Activated naive CD8-positive, alpha-beta T cell treated with anti-CD3 and anti-CD28 coated beads for 36 hours (primary cell): ENCODE measurements around the gene ZNF385C. TPM values are rescaled to one million over a fixed set of nuclear protein-coding genes. Genes with fewer than 3 reads are reported as not detected.

Experiments
- DNase-seq: peaks from one replicate; pipeline ENCODE4 v3.0.0; 2021
- H3K27ac Mint-ChIP-seq: one replicate; pipeline ENCODE4 v1.8.0; 2022; ENCODE audit warnings: mild to moderate bottlenecking, moderate library complexity, mixed read lengths
- H3K27me3 Mint-ChIP-seq: one replicate; pipeline ENCODE4 v1.8.0; 2022; ENCODE audit warnings: mild to moderate bottlenecking, mixed read lengths
- H3K36me3 Mint-ChIP-seq: one replicate; pipeline ENCODE4 v1.8.0; 2021; ENCODE audit warnings: mild to moderate bottlenecking, mixed read lengths
- H3K4me1 Mint-ChIP-seq: one replicate; pipeline ENCODE4 v1.8.0; 2021; ENCODE audit warnings: mixed read lengths
- H3K4me3 Mint-ChIP-seq: one replicate; pipeline ENCODE4 v1.8.0; 2022; ENCODE audit warnings: mild to moderate bottlenecking, moderate library complexity, mixed read lengths
- H3K9me3 Mint-ChIP-seq: one replicate; pipeline ENCODE4 v1.8.0; 2022; ENCODE audit warnings: mixed read lengths
- total RNA-seq, 2 experiments: library from RNA; stranded (reverse); gene quantifications; one replicate each; pipeline ENCODE4 v1.2.3, GENCODE V29; 2021

The ZNF385C gene
- total RNA-seq, 2 experiments from 2014 or later, result 0.92 to 1.2 TPM

- Mint-ChIP-seq H3K36me3 (no peaks in the 10 kb centered on the region), H3K27me3 (no peaks in the 10 kb centered on the region), H3K9me3 (no peaks in the 10 kb centered on the region), H3K4me1 (no peaks in the 10 kb centered on the region), H3K27ac (no peak overlapping the region), H3K4me3 (no peak overlapping the region)
- DNase-seq, result no peak
Observed at GRCh38 chr17:42079541-42079940, 18.7 kb downstream of the ZNF385C start.

GRCh38 chr17:42078396-42079043 lies 19.8 kb downstream of the ZNF385C start:
- Mint-ChIP-seq H3K9me3 (no peaks in the 10 kb centered on the region), H3K4me3 (no peak overlapping the region), H3K4me1 (no peaks in the 10 kb centered on the region), H3K27me3 (peaks cover under 1% of the 10 kb centered on the region), H3K36me3 (no peaks in the 10 kb centered on the region), H3K27ac (no peak overlapping the region)
- no peak for DNase-seq

GRCh38 chr17:42077755-42078154 lies 20.5 kb downstream of the ZNF385C start:
- Mint-ChIP-seq H3K4me1 (peaks cover 2% of the 10 kb centered on the region), H3K27ac (no peak overlapping the region), H3K36me3 (no peaks in the 10 kb centered on the region), H3K27me3 (peaks cover 9% of the 10 kb centered on the region), H3K9me3 (no peaks in the 10 kb centered on the region), H3K4me3 (no peak overlapping the region)
- DNase-seq, result no peak

DNA sequence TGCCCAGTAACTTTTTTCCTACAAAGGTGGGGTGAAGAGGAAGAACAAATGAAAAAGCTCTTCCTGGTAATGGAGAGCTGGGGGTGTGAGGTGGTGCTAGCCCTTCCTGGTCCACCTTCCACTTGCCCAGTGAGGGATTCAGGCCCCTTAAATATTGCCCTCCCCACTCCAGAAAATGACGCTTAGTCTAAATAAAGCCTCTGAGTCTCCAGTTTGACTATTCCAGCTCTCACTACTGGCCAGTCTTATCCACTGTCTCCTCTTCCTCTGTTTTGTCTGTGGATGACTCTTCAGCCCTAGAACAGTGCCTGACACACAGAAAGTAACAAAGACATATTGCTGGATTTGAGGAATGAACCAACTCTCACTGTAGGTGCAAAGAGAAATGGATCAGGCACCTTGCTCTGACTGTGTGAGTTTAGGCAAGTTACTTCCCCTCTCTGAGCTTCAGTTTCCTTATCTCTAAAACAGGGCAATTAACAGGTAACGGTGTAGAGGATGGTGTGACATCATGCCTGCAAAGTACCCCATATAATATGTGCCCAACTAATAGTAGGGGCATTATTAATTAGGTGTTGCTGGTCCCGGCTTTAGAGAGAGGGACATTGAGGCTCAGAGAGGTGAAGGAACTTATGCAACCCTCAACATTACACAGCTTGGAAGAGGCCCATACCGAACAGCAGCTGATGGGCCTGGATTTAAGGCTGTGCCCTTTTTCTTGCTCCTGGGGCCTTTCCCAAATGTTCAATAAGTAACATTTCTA lies 21.3 kb downstream of the ZNF385C start:
- H3K36me3 Mint-ChIP-seq, result no peaks in the 10 kb centered on the region
- no peaks in the 10 kb centered on the region for H3K9me3 Mint-ChIP-seq
- DNase-seq, result no peak
- no peak overlapping the region for H3K27ac Mint-ChIP-seq
- H3K4me3 Mint-ChIP-seq, result no peak overlapping the region
- H3K4me1 Mint-ChIP-seq, result peaks cover 5% of the 10 kb centered on the region
- H3K27me3 Mint-ChIP-seq, result peaks cover 12% of the 10 kb centered on the region

DNA sequence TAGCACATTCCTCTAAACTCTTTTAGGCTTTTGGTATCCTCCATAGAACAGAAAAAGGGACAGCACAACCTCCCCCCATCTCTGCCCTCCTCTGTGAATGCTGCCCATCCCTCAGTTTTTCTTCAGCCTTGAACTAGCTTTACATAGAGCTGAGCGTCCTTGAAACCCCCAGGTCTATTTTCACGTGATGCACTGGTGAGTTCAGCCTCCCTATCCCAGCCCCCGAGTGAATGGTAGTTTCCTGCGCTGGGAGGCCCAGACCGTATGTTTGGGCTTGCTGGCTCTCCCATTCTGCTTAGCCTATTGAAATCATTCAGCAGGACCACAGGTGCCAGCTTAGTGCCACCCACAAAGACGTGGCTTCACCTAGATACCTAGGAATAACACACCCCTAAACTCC lies 22.5 kb downstream of the ZNF385C start:
- peaks cover 8% of the 10 kb centered on the region for H3K4me1 Mint-ChIP-seq
- no peak overlapping the region for H3K27ac Mint-ChIP-seq
- peaks cover 15% of the 10 kb centered on the region for H3K27me3 Mint-ChIP-seq
- no peaks in the 10 kb centered on the region for H3K36me3 Mint-ChIP-seq
- H3K4me3 Mint-ChIP-seq, result no peak overlapping the region
- DNase-seq, result no peak
- no peaks in the 10 kb centered on the region for H3K9me3 Mint-ChIP-seq

GRCh38 chr17:42072323-42073187 lies 25.7 kb downstream of the ZNF385C start:
- Mint-ChIP-seq H3K4me3 (peak overlapping the region; percentile 78), H3K27ac (no peak overlapping the region), H3K9me3 (no peaks in the 10 kb centered on the region), H3K4me1 (peaks cover 8% of the 10 kb centered on the region), H3K27me3 (peaks cover 15% of the 10 kb centered on the region), H3K36me3 (no peaks in the 10 kb centered on the region)
- DNase-seq, result peak; percentile 28

- Mint-ChIP-seq H3K27ac (peak overlapping the region; percentile 48), H3K36me3 (no peaks in the 10 kb centered on the region), H3K4me3 (peak overlapping the region; percentile 78), H3K9me3 (no peaks in the 10 kb centered on the region), H3K4me1 (peaks cover 8% of the 10 kb centered on the region), H3K27me3 (peaks cover 15% of the 10 kb centered on the region)
- DNase-seq, result no peak
Observed at GRCh38 chr17:42071810-42072209, 26.5 kb downstream of the ZNF385C start.

DNA sequence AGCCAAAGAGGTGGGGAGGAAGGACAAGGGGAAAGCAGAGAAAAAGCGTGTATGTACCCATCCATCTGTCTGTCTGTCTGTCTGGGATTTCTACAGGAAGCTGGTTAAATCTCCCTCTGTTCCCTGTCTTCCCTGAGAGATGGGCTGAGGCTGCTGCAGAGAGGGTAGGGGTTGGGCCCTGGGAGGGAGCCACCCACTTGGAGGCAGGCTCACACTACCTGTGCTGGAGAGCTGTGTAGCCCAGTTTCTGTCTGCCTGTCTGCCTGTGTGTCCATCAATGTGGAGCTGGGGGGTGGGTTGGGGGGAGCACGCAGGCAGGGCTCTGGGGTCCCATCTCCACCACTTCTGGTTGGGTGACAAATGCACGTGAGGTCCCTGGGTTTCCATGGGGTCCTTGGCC lies 29.3 kb downstream of the ZNF385C start:
- H3K9me3 Mint-ChIP-seq, result no peaks in the 10 kb centered on the region
- H3K4me1 Mint-ChIP-seq, result peaks cover 22% of the 10 kb centered on the region
- DNase-seq, result no peak
- peaks cover 15% of the 10 kb centered on the region for H3K27me3 Mint-ChIP-seq
- no peak overlapping the region for H3K27ac Mint-ChIP-seq
- H3K36me3 Mint-ChIP-seq, result no peaks in the 10 kb centered on the region
- H3K4me3 Mint-ChIP-seq, result no peak overlapping the region

DNA sequence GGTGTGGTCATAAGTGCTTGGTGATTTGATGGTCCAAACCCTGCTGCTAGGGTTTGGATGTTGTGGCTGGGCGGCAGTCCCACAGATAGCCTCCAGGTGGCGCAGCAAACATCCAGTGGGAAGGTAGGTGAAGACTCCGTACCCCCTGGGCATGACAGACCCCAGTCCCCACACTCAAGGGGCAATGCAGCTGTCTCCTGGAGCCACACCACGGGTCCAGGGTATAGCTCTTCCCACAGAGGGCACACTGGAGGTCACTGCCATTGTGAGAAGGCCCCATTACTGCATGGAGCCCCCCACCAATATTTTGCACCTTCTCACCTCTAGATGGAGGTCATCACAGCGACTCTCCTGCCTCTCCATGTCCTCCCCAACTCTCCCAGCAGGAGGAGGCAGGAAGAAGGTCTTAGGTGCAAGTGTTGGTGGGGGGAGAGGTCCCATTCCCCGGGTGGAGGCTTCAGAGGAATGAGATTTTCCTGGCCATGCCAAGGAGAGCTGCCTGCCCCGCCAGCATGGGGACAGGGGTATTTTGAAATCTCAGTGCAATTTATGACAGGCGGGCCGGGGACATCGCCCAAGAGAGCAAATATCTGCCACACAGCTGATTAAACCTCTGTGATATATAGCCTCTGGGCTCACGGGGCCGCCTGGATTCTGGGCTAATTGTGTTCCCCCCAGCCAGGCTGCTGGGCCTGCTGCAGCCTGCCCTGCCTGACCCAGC lies 30.7 kb downstream of the ZNF385C start:
- DNase-seq, result peak; percentile 67
- H3K9me3 Mint-ChIP-seq, result no peaks in the 10 kb centered on the region

GRCh38 chr17:42065201-42065600 lies 33.1 kb downstream of the ZNF385C start:
- Mint-ChIP-seq H3K27me3 (no peaks in the 10 kb centered on the region), H3K4me3 (no peak overlapping the region), H3K27ac (peak overlapping the region; percentile 34)

More for the DNA sequence above, 30.7 kb downstream of the ZNF385C start:
- no peaks in the 10 kb centered on the region for H3K36me3 Mint-ChIP-seq
- peaks cover 31% of the 10 kb centered on the region for H3K4me1 Mint-ChIP-seq
- peaks cover 5% of the 10 kb centered on the region for H3K27me3 Mint-ChIP-seq
- H3K27ac Mint-ChIP-seq, result no peak overlapping the region
- no peak overlapping the region for H3K4me3 Mint-ChIP-seq

DNA sequence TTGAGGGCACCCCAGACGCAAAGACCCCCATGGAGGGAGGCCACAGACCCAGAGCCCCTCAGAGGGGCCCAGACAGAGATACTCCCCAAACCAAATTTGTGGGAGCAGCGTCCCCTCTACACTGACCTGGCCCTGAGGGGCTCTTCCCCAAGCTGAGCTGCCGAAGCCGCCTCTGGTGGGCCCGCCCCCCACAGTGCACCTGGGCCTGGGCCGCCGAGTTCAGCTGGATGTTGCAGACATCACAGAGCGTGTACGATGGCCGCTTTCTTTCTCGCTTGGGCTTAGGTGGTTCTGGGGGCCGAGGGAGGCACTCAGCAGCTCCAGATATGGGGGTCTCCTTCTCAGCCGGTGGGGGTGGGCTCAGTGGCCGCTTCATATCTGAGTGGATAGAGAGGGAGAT lies 35.6 kb downstream of the ZNF385C start:
- no peak for DNase-seq
- H3K27me3 Mint-ChIP-seq, result no peaks in the 10 kb centered on the region

More at GRCh38 chr17:42065201-42065600, 33.1 kb downstream of the ZNF385C start:
- peaks cover 26% of the 10 kb centered on the region for H3K4me1 Mint-ChIP-seq
- no peaks in the 10 kb centered on the region for H3K9me3 Mint-ChIP-seq
- H3K36me3 Mint-ChIP-seq, result no peaks in the 10 kb centered on the region
- no peak for DNase-seq

GRCh38 chr17:42061646-42062487 lies 36.4 kb downstream of the ZNF385C start:
- Mint-ChIP-seq H3K4me1 (peaks cover 26% of the 10 kb centered on the region), H3K4me3 (no peak overlapping the region), H3K27ac (no peak overlapping the region), H3K9me3 (no peaks in the 10 kb centered on the region), H3K36me3 (no peaks in the 10 kb centered on the region), H3K27me3 (no peaks in the 10 kb centered on the region)
- DNase-seq, result no peak

More for the DNA sequence above, 35.6 kb downstream of the ZNF385C start:
- Mint-ChIP-seq H3K36me3 (no peaks in the 10 kb centered on the region), H3K9me3 (no peaks in the 10 kb centered on the region), H3K27ac (no peak overlapping the region), H3K4me3 (no peak overlapping the region), H3K4me1 (peaks cover 26% of the 10 kb centered on the region)

GRCh38 chr17:42060231-42060630 lies 38.0 kb downstream of the ZNF385C start:
- Mint-ChIP-seq H3K4me3 (no peak overlapping the region), H3K4me1 (peaks cover 24% of the 10 kb centered on the region), H3K27ac (no peak overlapping the region), H3K9me3 (no peaks in the 10 kb centered on the region), H3K27me3 (peaks cover 4% of the 10 kb centered on the region), H3K36me3 (no peaks in the 10 kb centered on the region)
- no peak for DNase-seq

- Mint-ChIP-seq H3K27ac (no peak overlapping the region), H3K4me1 (peaks cover 20% of the 10 kb centered on the region), H3K36me3 (no peaks in the 10 kb centered on the region), H3K27me3 (peaks cover 8% of the 10 kb centered on the region), H3K4me3 (no peak overlapping the region), H3K9me3 (no peaks in the 10 kb centered on the region)
- no peak for DNase-seq
Observed at GRCh38 chr17:42059815-42060214, 38.5 kb downstream of the ZNF385C start.
